Breast epithelium (tissue), 3 donors: ENCODE measurements around the gene KRT6C.

Experiments used
- POLR2AphosphoS5 ChIP-seq, 3 donors: sonication (generic); formaldehyde crosslinking; IDR thresholded peaks; one replicate each; pipeline ENCODE4 v1.6.1; 2017; ENCODE audit warnings: antibody characterized with exemption in 3 of 3
- TF ChIP-seq, protein P1 (sequence below), 3 donors: fragments of 450-650 bp; IDR thresholded peaks; one replicate each; pipeline ENCODE4 v1.5.1; 2016 to 2017; ENCODE audit warnings: antibody characterized with exemption in 3 of 3, mild to moderate bottlenecking in 3 of 3, moderate library complexity in 3 of 3

DNA sequence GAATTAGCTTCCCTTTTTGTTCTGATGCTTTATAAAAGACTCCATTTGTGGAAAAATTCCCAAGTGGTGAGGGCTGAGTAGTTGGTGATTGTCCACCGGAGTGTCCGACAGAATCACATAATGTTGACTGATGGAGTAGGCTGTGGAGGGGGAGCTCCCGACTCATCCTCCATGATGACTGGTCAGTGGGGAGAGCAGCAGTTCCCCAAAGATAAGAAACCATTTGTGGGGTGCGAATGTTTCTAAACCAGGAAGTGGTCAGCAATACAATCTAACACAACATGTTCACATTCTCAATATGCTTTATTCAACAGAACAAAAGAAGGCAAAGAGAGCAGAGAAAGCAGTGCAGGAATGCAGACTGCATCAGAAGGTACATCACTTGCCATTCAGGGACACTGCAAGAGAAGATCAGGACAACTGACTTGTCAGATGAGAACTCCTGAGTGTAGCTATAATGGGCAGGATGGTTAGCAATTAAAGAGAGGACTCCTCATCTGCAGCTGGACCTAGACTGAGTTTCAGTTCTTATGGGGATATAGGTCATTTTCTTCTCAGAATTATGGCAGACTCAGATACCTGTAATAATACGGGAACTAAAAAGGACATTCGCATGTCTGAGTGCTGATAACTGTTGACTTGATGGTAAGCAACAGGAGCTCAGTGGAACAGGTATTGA lies 27.1 kb downstream of the KRT6C start:
- TF ChIP-seq POLR2AphosphoS5 (IDR thresholded peaks at IDR 0.05), result no peak
- TF ChIP-seq, protein P1, sequence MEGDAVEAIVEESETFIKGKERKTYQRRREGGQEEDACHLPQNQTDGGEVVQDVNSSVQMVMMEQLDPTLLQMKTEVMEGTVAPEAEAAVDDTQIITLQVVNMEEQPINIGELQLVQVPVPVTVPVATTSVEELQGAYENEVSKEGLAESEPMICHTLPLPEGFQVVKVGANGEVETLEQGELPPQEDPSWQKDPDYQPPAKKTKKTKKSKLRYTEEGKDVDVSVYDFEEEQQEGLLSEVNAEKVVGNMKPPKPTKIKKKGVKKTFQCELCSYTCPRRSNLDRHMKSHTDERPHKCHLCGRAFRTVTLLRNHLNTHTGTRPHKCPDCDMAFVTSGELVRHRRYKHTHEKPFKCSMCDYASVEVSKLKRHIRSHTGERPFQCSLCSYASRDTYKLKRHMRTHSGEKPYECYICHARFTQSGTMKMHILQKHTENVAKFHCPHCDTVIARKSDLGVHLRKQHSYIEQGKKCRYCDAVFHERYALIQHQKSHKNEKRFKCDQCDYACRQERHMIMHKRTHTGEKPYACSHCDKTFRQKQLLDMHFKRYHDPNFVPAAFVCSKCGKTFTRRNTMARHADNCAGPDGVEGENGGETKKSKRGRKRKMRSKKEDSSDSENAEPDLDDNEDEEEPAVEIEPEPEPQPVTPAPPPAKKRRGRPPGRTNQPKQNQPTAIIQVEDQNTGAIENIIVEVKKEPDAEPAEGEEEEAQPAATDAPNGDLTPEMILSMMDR (IDR thresholded peaks at IDR 0.05), result no peak
